Right forelimb (tissue), 1 donor: ENCODE results near the gene SEMG2.

Source experiments
- DNase-seq: peaks from one replicate; pipeline ENCODE4 v3.0.0-alpha.2; 2018

Gene SEMG2, protein sequence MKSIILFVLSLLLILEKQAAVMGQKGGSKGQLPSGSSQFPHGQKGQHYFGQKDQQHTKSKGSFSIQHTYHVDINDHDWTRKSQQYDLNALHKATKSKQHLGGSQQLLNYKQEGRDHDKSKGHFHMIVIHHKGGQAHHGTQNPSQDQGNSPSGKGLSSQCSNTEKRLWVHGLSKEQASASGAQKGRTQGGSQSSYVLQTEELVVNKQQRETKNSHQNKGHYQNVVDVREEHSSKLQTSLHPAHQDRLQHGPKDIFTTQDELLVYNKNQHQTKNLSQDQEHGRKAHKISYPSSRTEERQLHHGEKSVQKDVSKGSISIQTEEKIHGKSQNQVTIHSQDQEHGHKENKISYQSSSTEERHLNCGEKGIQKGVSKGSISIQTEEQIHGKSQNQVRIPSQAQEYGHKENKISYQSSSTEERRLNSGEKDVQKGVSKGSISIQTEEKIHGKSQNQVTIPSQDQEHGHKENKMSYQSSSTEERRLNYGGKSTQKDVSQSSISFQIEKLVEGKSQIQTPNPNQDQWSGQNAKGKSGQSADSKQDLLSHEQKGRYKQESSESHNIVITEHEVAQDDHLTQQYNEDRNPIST

DNA sequence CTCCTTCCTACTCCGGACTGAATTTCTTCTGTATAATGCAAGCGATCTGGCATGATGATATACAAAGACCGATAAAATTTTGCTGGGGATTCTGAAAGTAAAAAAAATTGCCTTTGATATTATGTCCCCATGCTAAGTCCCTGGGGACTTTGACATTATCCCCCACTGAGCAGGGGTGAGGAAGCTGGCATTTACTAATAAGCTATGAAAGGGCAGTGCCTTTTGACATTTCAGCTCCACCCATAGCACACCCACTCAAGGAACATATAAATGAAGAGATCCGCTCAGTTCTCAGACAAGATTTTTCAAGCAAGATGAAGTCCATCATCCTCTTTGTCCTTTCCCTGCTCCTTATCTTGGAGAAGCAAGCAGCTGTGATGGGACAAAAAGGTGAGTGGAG is at the start of gene SEMG2:
Gene SEMG2 (plus strand): TSS at position 298 of the 400 bp plus-strand sequence. CDS start 17 bp downstream, at position 315.
- DNase-seq: no peak

DNA sequence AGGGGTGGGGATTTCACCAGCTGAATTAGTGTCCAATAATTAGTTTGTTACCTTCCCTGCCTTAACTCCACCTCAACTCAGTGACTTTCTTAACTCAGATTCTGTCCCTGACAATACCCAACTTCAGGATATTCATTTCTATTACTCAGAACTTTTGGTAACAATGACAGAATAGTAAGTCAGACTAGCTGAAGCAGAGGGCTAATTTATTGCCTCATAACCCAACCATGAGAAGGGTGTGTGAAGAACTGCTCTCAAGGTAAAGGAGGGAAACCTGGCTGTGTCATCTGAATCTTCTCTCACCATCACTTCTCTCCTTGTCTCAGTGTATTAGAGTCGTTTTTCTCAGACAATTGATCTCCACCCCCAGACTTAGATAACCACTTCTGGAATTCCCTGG is 47.7 kb upstream of the SEMG2 start:
- no peak for DNase-seq

DNA sequence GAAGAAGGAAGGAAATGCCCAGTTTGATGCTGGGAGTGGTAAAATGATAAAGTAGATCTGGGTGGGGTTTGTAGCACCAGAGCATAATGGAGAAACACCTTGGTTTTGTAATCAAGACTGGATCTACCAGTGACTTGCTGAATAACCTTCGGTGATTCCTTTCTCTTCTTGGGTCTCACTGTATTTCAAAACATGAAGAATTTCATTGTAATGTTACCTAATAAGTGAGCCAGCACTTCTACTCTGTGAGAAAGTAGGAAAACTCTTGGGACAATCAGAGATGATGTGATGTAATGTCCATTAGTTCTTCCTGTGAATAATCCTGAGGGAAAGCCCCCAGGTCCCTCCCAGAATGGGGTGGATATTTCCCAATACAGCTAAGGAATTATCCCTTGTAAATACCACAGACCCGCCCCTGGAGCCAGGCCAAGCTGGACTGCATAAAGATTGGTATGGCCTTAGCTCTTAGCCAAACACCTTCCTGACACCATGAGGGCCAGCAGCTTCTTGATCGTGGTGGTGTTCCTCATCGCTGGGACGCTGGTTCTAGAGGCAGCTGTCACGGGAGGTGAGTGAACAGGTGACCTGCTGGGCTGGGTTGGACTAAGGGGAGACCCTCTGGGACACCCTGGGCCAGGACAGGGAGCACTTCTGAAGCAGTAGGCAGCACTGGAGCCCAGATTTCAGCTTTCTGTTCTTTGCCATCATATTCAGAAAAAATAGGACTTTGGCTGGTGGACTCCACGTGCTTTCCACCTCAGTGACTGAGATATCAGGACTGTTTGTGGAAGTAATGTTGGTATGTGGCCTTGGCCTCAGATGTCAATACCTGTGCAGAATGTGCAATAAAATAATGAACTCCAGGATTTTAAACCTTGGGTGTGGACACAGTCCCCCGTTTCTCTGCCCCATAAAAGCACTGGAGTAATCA is 46.5 kb upstream of the SEMG2 start, which contains the start of gene PI3:
Gene PI3 (plus strand): TSS at position 469 of the 931 bp plus-strand sequence. CDS start 21 bp downstream, at position 490.
- DNase-seq: no peak

DNA sequence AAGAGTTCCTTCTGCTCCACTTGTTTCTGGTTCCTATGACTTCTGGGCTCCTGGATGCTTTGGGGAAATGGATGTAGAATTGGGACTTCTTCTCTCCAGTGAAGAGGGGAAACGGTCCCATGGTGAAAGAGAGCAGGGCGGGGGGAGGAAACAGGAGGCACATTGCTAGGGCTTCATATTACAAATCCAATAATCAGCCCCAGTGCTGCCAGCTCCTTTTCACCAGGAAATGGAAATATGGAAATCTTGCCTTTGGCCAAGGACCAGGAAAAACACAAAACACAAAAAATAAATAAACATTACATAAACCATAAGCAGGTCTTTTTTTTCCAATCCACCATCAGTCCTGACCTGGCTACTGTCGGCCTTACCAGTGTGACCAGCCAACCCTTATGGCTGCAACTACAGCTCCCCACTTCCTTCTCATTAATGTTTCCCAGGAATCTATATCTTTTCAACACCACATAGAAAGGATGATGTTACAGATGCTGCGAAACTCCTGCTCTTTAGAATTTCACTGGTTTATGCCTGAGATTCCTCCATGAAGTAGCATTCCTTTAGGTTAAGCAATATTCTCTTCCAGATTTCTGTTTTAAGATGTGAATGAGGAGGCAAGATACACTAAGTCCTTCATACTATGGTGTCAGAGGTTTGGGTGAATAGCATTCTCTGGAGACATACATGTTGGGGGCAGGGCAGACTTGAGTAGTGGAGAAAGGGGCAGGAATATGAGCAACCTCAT is 44.5 kb upstream of the SEMG2 start:
- DNase-seq: no peak

DNA sequence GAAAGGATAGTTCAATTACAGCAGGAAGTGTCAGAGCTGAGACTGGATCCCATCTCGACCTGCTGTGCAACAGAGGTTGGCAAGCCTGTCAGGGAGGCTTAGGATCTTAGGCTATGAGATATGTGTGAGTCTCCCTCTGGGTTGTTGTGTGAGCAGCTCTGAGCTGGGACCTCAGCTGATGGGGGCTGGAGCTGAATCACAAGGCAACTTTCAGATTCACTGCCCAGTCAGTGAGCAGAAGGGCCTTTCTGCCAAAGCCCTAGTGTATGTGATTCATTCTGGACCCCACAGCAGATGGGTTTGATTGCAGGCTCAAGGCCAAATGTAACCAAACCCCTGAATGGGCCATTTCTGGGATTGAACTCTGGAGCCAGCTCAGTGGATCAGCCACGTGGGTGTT is 42.0 kb upstream of the SEMG2 start:
- no peak for DNase-seq

DNA sequence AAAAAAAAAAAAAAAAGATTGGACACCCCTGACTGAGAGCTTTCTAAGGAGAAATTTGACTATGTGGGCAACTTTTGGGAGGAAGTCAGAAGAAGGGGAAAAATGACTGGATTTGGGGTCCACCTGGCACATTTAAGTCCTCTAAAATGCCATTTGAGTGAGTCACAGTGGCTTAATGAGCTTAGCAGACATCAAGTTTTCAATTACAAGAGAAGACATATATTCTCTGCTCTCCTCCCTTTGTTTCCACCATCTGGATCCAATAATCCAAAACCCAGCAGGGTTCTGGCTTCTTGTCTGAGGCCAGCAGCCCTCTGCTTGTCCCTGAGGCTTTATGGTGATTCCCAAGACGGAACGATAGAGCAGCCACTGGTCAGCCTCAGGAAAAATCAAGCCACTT is 39.5 kb upstream of the SEMG2 start:
- DNase-seq: no peak

DNA sequence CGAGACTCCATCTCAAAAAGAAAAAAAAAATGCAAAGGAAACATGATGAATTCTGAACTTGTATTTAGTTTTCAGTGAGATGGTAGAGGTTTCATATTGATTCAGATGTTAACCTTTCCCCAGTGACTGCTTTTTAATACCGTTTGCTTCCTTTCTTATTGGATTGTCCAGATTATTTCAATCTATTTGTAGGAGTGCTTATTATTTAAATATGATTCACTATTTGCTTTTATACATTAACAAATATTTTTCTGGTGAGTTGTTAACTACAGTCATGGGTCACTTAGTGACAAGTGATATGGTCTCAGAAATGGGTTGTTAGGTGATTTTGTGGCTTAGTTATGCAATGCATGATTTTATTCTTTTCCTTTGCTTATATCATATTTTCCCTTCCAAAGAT is 38.1 kb upstream of the SEMG2 start:
- no peak for DNase-seq

DNA sequence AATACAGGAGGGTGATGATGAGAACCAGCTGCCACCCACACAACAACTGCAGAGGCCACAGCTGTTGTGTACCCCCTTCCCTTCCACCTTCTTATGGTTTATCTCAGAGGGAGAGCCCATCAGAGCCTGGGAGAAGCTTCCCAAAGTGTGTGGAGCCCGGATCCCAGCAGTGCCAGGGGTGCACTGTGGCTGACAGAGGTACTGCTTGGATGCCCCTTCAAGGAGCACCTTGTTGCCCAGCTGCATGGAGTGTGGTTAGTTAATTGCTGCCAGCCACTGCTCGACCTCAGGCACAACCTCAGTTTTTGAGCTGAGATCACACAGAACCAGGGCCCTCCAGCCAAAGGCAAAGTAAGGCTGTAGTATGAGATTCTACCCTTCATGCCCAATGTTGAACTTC is 33.5 kb upstream of the SEMG2 start:
- no peak for DNase-seq

DNA sequence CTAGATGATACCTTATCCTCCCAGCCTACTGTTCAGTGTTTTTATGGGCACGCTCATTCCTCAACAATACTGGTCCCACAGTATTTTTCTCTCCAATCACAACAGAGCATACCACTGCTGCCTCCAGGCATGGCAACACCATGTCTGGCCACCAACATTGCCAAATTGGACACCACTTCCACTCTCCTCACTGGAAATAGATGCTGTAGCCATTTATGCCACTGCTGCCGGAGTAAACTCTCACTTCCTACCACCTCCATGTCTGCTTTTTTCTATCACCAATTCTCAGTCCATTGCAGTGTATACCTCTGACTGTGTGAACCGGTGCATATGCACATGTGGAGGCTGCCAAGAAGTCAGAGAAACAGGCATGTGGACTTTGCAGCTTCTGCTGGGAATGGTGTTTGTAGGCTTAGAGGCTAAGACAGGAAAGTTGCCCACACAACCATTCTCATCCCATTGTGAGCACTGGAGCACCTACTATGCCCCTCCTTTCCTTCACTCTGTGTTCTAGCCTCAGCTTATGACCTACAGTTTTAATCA is 32.0 kb upstream of the SEMG2 start:
- no peak for DNase-seq

DNA sequence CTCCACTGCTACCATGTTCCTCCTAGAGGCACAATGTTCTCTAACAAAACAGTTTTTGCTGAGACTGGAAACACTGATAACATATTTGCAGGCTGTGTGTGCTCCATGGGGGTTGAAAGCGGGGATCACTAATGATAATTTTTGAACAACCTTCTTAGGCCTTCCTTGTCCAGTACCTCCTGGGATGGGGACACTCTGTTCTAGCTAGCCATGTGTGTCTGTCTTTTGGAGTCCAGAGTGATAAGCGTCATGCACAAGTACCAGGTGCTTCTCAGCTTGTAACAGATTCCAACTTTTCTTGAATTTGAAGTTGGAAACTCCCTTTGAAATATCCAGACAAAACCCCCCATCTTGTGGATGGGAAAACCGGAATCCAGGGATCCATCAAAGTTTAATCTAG is 31.3 kb upstream of the SEMG2 start:
- DNase-seq: no peak

DNA sequence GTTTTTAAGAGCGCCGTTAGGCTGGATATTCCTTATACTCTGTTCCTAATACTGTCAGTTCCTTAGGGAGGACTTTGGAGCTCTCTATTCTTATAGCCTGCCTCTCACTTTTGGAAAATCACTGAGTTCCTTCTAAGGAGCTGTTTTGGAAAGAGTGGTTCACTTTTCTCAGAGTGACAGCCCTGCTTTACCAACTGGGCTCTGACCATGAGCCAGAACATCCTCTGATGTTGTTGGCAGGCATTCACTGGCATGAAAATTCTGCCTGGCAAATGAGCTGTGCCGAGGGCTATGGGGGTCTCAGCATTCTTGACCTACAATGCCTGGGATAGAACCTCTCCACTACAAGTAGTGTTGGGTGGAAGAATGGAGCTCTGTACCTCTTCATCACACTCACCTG is 29.2 kb upstream of the SEMG2 start:
- no peak for DNase-seq

DNA sequence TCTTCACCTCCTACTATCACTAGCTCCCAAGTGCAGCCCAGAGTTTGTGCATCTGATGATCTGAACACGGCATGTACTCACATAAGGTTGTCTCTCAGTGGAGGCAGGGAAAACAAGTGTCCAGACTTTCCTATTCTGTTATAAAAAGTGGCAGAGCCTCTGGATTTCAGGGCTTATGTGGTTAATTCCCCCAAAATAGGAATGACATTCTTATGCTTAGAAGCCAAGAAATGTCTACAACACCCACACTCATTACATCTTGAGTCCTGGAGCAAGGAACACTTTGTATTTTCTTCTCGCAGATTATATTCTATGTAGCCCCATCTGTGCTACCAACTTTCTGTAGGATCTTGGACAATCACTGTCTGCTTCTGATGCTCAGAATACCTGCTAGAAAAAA is 27.8 kb upstream of the SEMG2 start:
- no peak for DNase-seq

DNA sequence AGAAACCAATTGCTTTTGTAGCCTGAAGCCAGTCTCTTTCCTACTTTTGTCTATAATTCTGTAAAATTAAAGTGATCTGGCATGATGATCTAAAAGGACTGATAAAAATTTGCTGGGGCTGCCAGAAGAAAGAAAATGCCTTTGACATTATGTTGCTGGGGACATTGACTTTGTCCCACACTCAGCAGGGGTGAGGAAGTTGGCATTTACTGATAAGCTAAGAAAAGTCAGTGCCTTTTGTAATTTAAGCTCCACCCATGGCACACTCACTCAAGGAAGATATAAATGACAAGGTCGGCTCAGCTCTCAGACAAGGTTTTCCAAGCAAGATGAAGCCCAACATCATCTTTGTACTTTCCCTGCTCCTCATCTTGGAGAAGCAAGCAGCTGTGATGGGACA is 14.4 kb upstream of the SEMG2 start, which contains the start of gene SEMG1:
Gene SEMG1 (plus strand): TSS at position 309 of the 400 bp plus-strand sequence. CDS start 21 bp downstream, at position 330.
- no peak for DNase-seq

DNA sequence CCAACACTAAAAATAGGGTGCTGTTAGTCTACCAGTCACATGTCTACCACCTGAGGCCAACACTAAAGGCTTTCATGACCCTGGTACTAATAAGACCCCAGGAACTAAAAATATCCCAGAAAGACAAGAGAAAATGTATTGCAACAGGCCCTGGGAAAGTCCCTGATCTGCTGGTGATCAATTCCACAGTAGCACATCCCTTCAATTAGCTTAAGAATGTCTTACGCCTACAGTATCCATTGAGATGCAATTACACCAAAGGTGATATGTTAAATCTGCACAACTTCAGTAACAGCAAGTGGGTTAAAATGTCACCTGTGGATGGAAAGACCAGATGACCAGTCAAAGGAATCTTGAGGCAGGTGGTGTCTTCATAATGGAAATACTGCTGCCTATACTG is 11.2 kb upstream of the SEMG2 start:
- DNase-seq: no peak

DNA sequence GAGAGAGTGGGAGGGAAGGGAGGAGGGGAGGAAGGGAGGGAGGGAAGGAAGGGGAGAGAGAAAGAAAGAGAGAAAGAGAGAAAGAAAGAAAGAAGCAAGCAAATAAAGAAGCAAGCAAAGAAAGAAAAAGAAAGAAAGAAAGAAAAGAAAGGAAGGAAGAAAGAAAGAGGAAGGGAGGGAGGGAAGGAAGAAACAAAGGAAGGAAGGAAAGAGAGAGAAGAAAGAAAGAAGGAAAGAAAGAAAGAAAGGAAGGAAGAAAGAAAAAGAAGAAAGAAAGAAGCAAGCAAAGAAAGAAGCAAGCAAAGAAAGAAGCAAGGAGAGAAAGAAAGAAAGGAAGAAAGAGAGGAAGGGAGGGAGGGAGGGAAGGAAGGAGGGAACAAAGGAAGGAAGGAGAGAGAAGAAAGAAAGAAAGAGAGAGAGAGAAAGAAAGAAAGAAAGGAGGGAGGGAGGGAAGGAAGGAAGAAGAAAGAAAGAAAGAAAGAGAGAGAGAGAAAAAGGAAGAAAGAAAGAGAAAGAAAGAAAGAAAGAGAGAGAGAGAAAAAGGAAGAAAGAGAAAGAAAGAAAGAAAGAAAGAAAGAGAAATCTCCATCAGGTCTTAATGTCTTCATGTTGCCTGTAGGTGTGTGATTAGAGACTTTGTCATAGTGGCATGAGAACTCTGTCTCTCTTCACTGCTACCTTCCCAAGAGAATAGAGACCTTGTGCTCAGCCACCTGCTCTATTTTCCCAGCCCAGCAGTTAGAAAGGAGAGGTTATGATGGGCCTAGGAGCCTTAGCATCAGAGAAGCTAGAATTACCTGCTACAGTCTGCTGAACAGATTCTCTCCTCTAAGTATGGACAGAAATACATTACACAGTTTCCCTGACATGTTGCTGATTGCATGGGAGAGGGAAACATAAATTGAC is 9.4 kb upstream of the SEMG2 start:
- DNase-seq: no peak

DNA sequence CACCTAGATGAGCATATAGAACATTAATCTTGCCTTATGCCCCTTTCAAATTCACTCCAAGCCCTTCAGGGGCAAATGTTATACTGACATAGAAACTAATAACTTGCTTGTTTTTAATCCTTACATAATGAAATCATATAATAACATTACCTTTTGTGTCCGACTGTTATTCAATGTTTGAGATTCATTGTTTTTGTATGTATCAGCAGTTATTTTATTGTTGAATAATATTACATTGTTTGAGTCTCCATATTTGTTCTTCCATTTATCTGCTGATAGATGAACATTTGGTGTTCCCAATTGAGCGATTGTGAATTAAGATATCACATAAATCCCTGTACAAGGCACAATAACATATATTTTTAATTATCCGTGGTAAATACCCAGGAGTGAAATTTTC is 8.3 kb upstream of the SEMG2 start:
- no peak for DNase-seq

DNA sequence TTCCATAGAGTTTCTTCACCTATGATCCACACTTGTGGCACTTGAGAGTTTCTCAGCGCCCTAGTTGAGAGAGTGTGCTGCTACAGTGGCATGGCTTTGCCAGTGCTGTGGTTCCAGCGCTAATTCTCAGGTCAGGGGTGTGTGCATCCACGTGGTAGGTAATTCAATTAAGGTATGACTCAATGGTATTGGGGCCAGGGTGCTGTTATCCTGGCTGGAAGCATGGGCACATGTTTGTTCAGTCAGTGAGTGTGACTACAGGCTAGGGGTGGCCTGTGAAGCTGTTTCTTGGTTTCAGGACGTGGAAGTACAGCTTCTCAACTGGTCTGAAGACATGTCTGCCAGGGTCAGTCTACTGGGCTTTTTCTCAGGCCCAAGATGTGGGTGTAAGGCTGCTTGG is 3.0 kb upstream of the SEMG2 start:
- DNase-seq: no peak

DNA sequence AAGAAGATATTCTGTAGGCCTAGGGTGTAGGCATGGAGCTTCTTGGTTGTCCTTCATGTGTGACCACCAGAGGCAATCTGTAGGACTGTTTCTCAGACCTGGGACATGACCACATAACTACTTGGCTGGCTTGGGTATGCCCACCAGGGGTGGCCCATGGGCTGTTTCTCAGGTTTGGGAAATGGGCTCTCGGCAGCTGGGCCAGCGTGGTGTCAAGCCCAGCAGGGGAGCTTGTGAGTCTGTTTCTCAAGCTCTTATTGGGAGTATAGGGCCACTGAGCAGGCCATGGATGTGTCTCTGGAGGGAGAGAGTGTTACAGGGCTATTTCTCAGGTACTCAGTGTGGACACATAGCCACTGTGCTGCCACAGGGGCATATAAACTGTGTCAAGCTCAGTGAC is 2.5 kb upstream of the SEMG2 start:
- DNase-seq: no peak

DNA sequence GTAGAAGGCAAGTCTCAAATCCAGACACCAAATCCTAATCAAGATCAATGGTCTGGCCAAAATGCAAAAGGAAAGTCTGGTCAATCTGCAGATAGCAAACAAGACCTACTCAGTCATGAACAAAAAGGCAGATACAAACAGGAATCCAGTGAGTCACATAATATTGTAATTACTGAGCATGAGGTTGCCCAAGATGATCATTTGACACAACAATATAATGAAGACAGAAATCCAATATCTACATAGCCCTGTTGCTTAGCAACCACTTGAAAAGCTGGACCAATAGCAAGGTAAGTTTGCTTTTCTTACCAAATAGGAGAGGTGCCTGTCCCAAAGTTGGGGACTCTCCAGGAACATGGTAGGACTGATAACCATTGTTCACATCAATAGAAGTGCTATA is 2.0 kb downstream of the SEMG2 start:
- no peak for DNase-seq

DNA sequence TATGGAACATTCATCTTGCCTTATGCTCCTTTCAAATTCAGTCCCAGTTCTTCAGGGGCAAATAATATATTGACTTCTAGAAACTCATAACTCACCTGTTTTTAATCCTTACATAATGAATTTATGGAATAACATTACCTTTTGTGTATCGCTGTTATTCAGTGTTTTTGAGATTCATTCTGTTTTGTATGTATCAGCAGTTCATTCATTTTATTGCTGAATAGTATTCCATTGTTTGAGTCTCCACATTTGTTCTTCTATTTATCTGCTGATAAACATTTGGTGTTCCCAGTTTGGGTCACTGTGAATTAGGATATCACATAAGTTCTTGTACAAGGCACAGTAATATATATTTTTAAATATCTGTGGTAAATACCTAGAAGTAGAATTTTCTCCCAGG is 5.1 kb downstream of the SEMG2 start:
- DNase-seq: no peak
